Mononuclear cell (primary cell): ENCODE data around the gene TAF3. TPM values are rescaled to one million over a fixed set of nuclear protein-coding genes. Genes with fewer than 3 reads are reported as not detected.
"Not testable (repeated sequence)": the region's sequence is repeated elsewhere in the genome, so short reads cannot be mapped to it uniquely, and the experiment has no call there.

Experiments used
- H3K27me3 ChIP-seq: 2 replicates; pipeline ENCODE4 v1.6.0; 2011; ENCODE audit warnings: low read length, control low read depth; ENCODE audit not compliant: insufficient read depth
- H3K4me1 ChIP-seq: 2 replicates; pipeline ENCODE4 v1.5.1; 2011; ENCODE audit warnings: mild to moderate bottlenecking, low read length, control low read depth; ENCODE audit not compliant: insufficient read depth
- H3K4me3 ChIP-seq: 2 replicates; pipeline ENCODE4 v1.5.1; 2011; ENCODE audit warnings: mild to moderate bottlenecking, low read length, moderate library complexity
- H3K9me3 ChIP-seq: 2 replicates; pipeline ENCODE4 v1.5.1; 2011; ENCODE audit warnings: low read depth, mild to moderate bottlenecking, control low read depth, low read length
- total RNA-seq: library from RNA; depleted of rRNA; stranded (reverse); fragments of >200 nt; gene quantifications from one replicate; pipeline ENCODE4 v1.2.3, GENCODE V29; 2012

The TAF3 gene
- total RNA-seq, 1 donor = 6.7 TPM

- H3K4me3 ChIP-seq = no peak overlapping the region
- no peaks in the 10 kb centered on the region for H3K4me1 ChIP-seq
- no peaks in the 10 kb centered on the region for H3K9me3 ChIP-seq
- H3K27me3 ChIP-seq = peaks cover 11% of the 10 kb centered on the region
These were observed 208.3 kb downstream of the TAF3 start for GRCh38 chr10:8026349-8027259.

- H3K9me3 ChIP-seq, H3K4me3 ChIP-seq, H3K4me1 ChIP-seq: not testable (repeated sequence)
- H3K27me3 ChIP-seq = peaks cover 53% of the 10 kb centered on the region
These were observed 212.9 kb downstream of the TAF3 start for GRCh38 chr10:8031211-8031610.

GRCh38 chr10:8032558-8032957, 214.3 kb downstream of the TAF3 start:
- Histone ChIP-seq H3K27me3 (peaks cover 65% of the 10 kb centered on the region), H3K9me3 (no peaks in the 10 kb centered on the region), H3K4me3 (no peak overlapping the region), H3K4me1 (peaks cover 10% of the 10 kb centered on the region)

- Histone ChIP-seq H3K9me3 (no peaks in the 10 kb centered on the region), H3K4me1 (peaks cover 10% of the 10 kb centered on the region), H3K4me3 (no peak overlapping the region), H3K27me3 (peaks cover 78% of the 10 kb centered on the region)
These were observed 215.6 kb downstream of the TAF3 start for GRCh38 chr10:8033812-8034465.

GRCh38 chr10:8034466-8035005, 216.2 kb downstream of the TAF3 start:
- Histone ChIP-seq H3K4me1 (peaks cover 10% of the 10 kb centered on the region), H3K27me3 (peaks cover 84% of the 10 kb centered on the region), H3K9me3 (no peaks in the 10 kb centered on the region), H3K4me3 (no peak overlapping the region)

GRCh38 chr10:8035006-8035640, 216.8 kb downstream of the TAF3 start:
- Histone ChIP-seq H3K9me3 (no peaks in the 10 kb centered on the region), H3K4me3 (no peak overlapping the region), H3K27me3 (peaks cover 87% of the 10 kb centered on the region), H3K4me1 (peaks cover 10% of the 10 kb centered on the region)

- Histone ChIP-seq H3K4me3 (no peak overlapping the region), H3K4me1 (peaks cover 10% of the 10 kb centered on the region), H3K9me3 (no peaks in the 10 kb centered on the region), H3K27me3 (peaks cover 92% of the 10 kb centered on the region)
These were observed 217.6 kb downstream of the TAF3 start for GRCh38 chr10:8035641-8036470.

- Histone ChIP-seq H3K4me1 (peaks cover 10% of the 10 kb centered on the region), H3K9me3 (no peaks in the 10 kb centered on the region), H3K27me3 (peaks cover 94% of the 10 kb centered on the region), H3K4me3 (no peak overlapping the region)
These were observed 218.3 kb downstream of the TAF3 start for GRCh38 chr10:8036506-8037198.

- peaks cover 94% of the 10 kb centered on the region for H3K27me3 ChIP-seq
- no peaks in the 10 kb centered on the region for H3K9me3 ChIP-seq
- H3K4me3 ChIP-seq = no peak overlapping the region
- H3K4me1 ChIP-seq = peaks cover 14% of the 10 kb centered on the region
These were observed 219.0 kb downstream of the TAF3 start for GRCh38 chr10:8037199-8037801.

GRCh38 chr10:8037941-8038894, 219.9 kb downstream of the TAF3 start:
- H3K27me3 ChIP-seq = peaks cover 94% of the 10 kb centered on the region
- H3K4me3 ChIP-seq = no peak overlapping the region
- no peaks in the 10 kb centered on the region for H3K9me3 ChIP-seq
- peaks cover 17% of the 10 kb centered on the region for H3K4me1 ChIP-seq

GRCh38 chr10:8039321-8039881, 221.1 kb downstream of the TAF3 start:
- no peaks in the 10 kb centered on the region for H3K9me3 ChIP-seq
- H3K27me3 ChIP-seq = peaks cover 94% of the 10 kb centered on the region
- H3K4me1 ChIP-seq = peaks cover 18% of the 10 kb centered on the region
- H3K4me3 ChIP-seq = no peak overlapping the region

GRCh38 chr10:8040651-8041050, 222.3 kb downstream of the TAF3 start:
- Histone ChIP-seq H3K4me1 (peaks cover 28% of the 10 kb centered on the region), H3K9me3 (no peaks in the 10 kb centered on the region), H3K4me3 (no peak overlapping the region), H3K27me3 (peaks cover 97% of the 10 kb centered on the region)
